MM.1S (cell line): Measurements from ENCODE around the gene LY86.
A peak's percentile ranks its signal among the peaks of the same experiment; 100 is the strongest.

Experiments used
- DNase-seq: peaks from one replicate; pipeline ENCODE4 v3.0.0-alpha.2; 2015
- H2AFZ ChIP-seq: fragments of 300-600 bp; sonication (generic); 2 replicates; pipeline ENCODE4 v1.6.0; 2016; ENCODE audit warnings: antibody characterized with exemption, low read length
- H3F3A ChIP-seq: fragments of 300-600 bp; sonication (generic); 2 replicates; pipeline ENCODE4 v1.6.1; 2016; ENCODE audit warnings: mild to moderate bottlenecking, antibody characterized with exemption, low read length, moderate library complexity, mixed read lengths; ENCODE audit not compliant: insufficient read depth
- H3K27ac ChIP-seq: fragments of 300-600 bp; sonication (generic); 2 replicates; pipeline ENCODE4 v1.5.1; 2016; ENCODE audit warnings: mild to moderate bottlenecking, low read length
- H3K27me3 ChIP-seq: fragments of 300-600 bp; sonication (generic); replicated peaks from 2 replicates; pipeline ENCODE4 v1.6.0; 2016; ENCODE audit warnings: low read length; ENCODE audit not compliant: insufficient read depth
- H3K36me3 ChIP-seq: fragments of 300-600 bp; sonication (generic); replicated peaks from 2 replicates; pipeline ENCODE4 v1.6.1; 2016; ENCODE audit warnings: mild to moderate bottlenecking, low read length, mixed read lengths; ENCODE audit not compliant: insufficient read depth
- H3K4me1 ChIP-seq: fragments of 300-600 bp; sonication (generic); 2 replicates; pipeline ENCODE4 v1.6.1; 2016; ENCODE audit warnings: low read length, mixed read lengths
- H3K4me2 ChIP-seq: fragments of 300-600 bp; sonication (generic); 2 replicates; pipeline ENCODE4 v1.6.0; 2016; ENCODE audit warnings: low read depth, low read length
- H3K4me3 ChIP-seq: fragments of 300-600 bp; sonication (generic); 2 replicates; pipeline ENCODE4 v1.5.1; 2016; ENCODE audit warnings: low read length, mixed read lengths
- H3K79me2 ChIP-seq: fragments of 300-600 bp; sonication (generic); 2 replicates; pipeline ENCODE4 v1.6.1; 2016; ENCODE audit warnings: mixed run types, low read length, mixed read lengths
- H3K9ac ChIP-seq: fragments of 300-600 bp; sonication (generic); 2 replicates; pipeline ENCODE4 v1.6.1; 2016; ENCODE audit warnings: low read length, mixed read lengths
- H3K9me2 ChIP-seq: fragments of 300-600 bp; sonication (generic); replicated peaks from 2 replicates; pipeline ENCODE4 v1.6.1; 2016; ENCODE audit warnings: mild to moderate bottlenecking, low read length, mixed read lengths; ENCODE audit not compliant: insufficient read depth
- H3K9me3 ChIP-seq: fragments of 300-600 bp; sonication (generic); replicated peaks from 2 replicates; pipeline ENCODE4 v1.6.1; 2016; ENCODE audit warnings: mild to moderate bottlenecking, low read length, mixed read lengths; ENCODE audit not compliant: insufficient read depth
- H4K20me1 ChIP-seq: fragments of 300-600 bp; sonication (generic); 2 replicates; pipeline ENCODE4 v1.6.1; 2016; ENCODE audit warnings: mild to moderate bottlenecking, low read length, moderate library complexity, mixed read lengths; ENCODE audit not compliant: insufficient read depth
- EZH2 ChIP-seq: fragments of 300-600 bp; sonication (generic); optimal IDR thresholded peaks from 2 replicates; pipeline ENCODE3; 2017; ENCODE audit warnings: low read depth, mild to moderate bottlenecking, antibody characterized with exemption, low read length, mixed read lengths
- EZH2phosphoT487 ChIP-seq: fragments of 300-600 bp; sonication (generic); IDR thresholded peaks from 2 replicates; pipeline ENCODE4 v1.6.1; 2018; ENCODE audit warnings: antibody characterized with exemption, low read length
- TF ChIP-seq, protein P1 (sequence below): fragments of 300-600 bp; sonication (generic); IDR thresholded peaks from 2 replicates; pipeline ENCODE4 v1.5.1; 2016; ENCODE audit warnings: antibody characterized with exemption, low read length, mixed read lengths

LY86 gene

DNA sequence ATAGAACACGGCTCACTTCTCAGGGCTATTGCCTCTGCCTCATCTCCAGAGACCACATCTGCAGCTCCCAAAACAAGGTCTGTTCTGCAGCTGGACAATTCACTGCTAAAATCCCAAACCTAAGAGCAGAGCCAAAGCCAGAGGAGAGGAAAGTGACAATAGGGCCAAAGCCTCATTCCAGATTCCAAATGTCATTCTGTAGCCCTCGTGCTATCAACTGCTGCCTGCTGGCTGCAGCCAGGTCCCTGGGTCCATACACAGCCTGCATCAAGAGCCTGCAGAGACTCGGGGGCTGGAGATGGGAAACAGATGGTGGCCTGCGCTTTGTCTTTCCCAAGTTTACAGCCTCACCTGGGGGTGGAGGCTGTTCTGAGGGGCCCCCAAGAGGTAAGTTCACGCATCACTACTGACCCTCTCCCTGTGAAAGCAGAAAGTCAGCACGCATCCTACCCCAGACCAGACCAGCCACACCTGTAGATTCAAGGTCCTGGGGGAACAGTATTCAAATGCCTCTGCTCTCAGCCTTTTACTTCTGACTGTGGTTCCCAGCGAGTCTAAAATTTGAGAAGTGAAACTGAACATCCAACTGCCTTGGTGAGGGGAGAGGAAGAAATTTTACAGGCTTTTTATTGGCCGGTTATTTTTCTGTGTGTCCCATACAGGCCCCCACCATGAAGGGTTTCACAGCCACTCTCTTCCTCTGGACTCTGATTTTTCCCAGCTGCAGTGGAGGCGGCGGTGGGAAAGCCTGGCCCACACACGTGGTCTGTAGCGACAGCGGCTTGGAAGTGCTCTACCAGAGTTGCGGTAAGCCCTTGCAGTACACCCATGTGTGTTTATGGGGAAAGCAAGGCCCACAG is at the start of gene LY86:
Gene LY86, plus strand, starts transcription at position 657 of the 860 bp plus-strand sequence. Its CDS starts 15 bp downstream, at position 672.
- Histone ChIP-seq H3K27me3 (no peaks in the 10 kb centered on the region), H3F3A (peaks cover 35% of the 10 kb centered on the region), H3K79me2 (no peaks in the 10 kb centered on the region), H3K4me1 (peaks cover 53% of the 10 kb centered on the region), H3K9me3 (no peaks in the 10 kb centered on the region), H2AFZ (peak within 1 kb of the TSS; percentile 32; the same call in 1 of the 2 replicates), H3K27ac (peak within 1 kb of the TSS; percentile 64), H3K4me2 (peak within 1 kb of the TSS; percentile 58), H3K9me2 (no peaks in the 10 kb centered on the region), H4K20me1 (no peaks in the 10 kb centered on the region), H3K9ac (peak within 1 kb of the TSS; percentile 42), H3K4me3 (peak within 1 kb of the TSS; percentile 53), H3K36me3 (no peaks in the 10 kb centered on the region)
- DNase-seq: peak; percentile 64
- TF ChIP-seq, protein P1, sequence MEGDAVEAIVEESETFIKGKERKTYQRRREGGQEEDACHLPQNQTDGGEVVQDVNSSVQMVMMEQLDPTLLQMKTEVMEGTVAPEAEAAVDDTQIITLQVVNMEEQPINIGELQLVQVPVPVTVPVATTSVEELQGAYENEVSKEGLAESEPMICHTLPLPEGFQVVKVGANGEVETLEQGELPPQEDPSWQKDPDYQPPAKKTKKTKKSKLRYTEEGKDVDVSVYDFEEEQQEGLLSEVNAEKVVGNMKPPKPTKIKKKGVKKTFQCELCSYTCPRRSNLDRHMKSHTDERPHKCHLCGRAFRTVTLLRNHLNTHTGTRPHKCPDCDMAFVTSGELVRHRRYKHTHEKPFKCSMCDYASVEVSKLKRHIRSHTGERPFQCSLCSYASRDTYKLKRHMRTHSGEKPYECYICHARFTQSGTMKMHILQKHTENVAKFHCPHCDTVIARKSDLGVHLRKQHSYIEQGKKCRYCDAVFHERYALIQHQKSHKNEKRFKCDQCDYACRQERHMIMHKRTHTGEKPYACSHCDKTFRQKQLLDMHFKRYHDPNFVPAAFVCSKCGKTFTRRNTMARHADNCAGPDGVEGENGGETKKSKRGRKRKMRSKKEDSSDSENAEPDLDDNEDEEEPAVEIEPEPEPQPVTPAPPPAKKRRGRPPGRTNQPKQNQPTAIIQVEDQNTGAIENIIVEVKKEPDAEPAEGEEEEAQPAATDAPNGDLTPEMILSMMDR: no peak; the same call in 1 of the 2 replicates
- TF ChIP-seq EZH2phosphoT487 (no peak), EZH2 (no peak)

DNA sequence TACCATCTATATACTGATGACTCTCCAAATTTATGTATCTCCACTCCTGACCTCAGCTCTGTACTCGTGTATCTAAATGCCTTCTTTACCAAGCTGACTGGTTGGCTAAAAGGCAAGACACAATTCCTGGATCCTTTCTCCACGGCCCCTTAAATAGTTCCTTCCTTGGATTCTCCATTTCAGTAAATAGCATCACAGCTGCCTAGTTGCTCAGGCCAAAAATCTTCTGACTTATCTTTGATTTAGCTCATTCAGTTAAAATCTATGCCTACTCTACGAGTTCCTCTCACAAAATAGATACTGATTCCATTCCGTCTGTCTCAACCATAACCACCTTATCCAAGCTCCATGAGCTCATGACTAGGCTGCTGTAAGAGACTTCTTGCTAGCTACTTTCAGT is 49.5 kb upstream of the LY86 start:
- H3K4me1 ChIP-seq: peaks cover 9% of the 10 kb centered on the region
- H3K4me2 ChIP-seq: no peak overlapping the region
- H2AFZ ChIP-seq: no peak overlapping the region
- no peak overlapping the region for H3K9ac ChIP-seq
- no peak for TF ChIP-seq EZH2
- TF ChIP-seq, protein P1: no peak
- no peak for TF ChIP-seq EZH2phosphoT487
- H3K79me2 ChIP-seq: no peaks in the 10 kb centered on the region
- H3K4me3 ChIP-seq: no peak overlapping the region
- no peaks in the 10 kb centered on the region for H4K20me1 ChIP-seq
- no peak for DNase-seq
- no peaks in the 10 kb centered on the region for H3K27me3 ChIP-seq
- H3K9me2 ChIP-seq: no peaks in the 10 kb centered on the region
- no peak overlapping the region for H3K27ac ChIP-seq
- no peaks in the 10 kb centered on the region for H3K36me3 ChIP-seq
- H3K9me3 ChIP-seq: no peaks in the 10 kb centered on the region
- H3F3A ChIP-seq: peaks cover 15% of the 10 kb centered on the region

GRCh38 chr6:6542357-6542756 is 46.2 kb upstream of the LY86 start:
- Histone ChIP-seq H3K9ac (no peak overlapping the region), H3K9me3 (no peaks in the 10 kb centered on the region), H3K4me2 (no peak overlapping the region; the same call in 1 of the 2 replicates), H3K27me3 (no peaks in the 10 kb centered on the region), H3K36me3 (no peaks in the 10 kb centered on the region), H3K4me1 (peaks cover 16% of the 10 kb centered on the region), H3K9me2 (no peaks in the 10 kb centered on the region), H3K27ac (no peak overlapping the region; the same call in 1 of the 2 replicates), H2AFZ (no peak overlapping the region), H3K4me3 (no peak overlapping the region), H3F3A (peaks cover 22% of the 10 kb centered on the region), H3K79me2 (no peaks in the 10 kb centered on the region), H4K20me1 (no peaks in the 10 kb centered on the region)
- no peak for DNase-seq
- TF ChIP-seq EZH2: no peak
- TF ChIP-seq, protein P1: no peak
- TF ChIP-seq EZH2phosphoT487: no peak
